AG10803 (cell line): Measurements from ENCODE around the gene SENP6.
A peak's percentile ranks its signal among the peaks of the same experiment; 100 is the strongest.

Experiments used
- DNase-seq: peaks from one replicate; pipeline ENCODE4 v3.0.0; 2010; ENCODE audit warnings: low read depth
- H3K4me3 ChIP-seq: 2 replicates; pipeline ENCODE4 v1.5.1; 2011; ENCODE audit warnings: mild to moderate bottlenecking, low read length, control low read depth
- CTCF ChIP-seq: conservative IDR thresholded peaks from 2 replicates; pipeline ENCODE4 v1.5.1; 2011; ENCODE audit warnings: mild to moderate bottlenecking, low read length, control low read depth, inconsistent platforms

The SENP6 gene

GRCh38 chr6:75609639-75610590, 8.2 kb downstream of the SENP6 start:
- DNase-seq = peak; percentile 67
- TF ChIP-seq CTCF = no peak
- H3K4me3 ChIP-seq = no peak overlapping the region

GRCh38 chr6:75611011-75611701, 9.5 kb downstream of the SENP6 start:
- no peak for DNase-seq
- TF ChIP-seq CTCF = no peak
- no peak overlapping the region for H3K4me3 ChIP-seq

- TF ChIP-seq CTCF = no peak
- DNase-seq = peak; percentile 47
- no peak overlapping the region for H3K4me3 ChIP-seq
Observed at GRCh38 chr6:75611702-75612375, 10.2 kb downstream of the SENP6 start.

- H3K4me3 ChIP-seq = no peak overlapping the region
- TF ChIP-seq CTCF = no peak
- no peak for DNase-seq
Observed at GRCh38 chr6:75612434-75612833, 10.8 kb downstream of the SENP6 start.

GRCh38 chr6:75613056-75613501, 11.4 kb downstream of the SENP6 start:
- DNase-seq = no peak
- H3K4me3 ChIP-seq = no peak overlapping the region
- TF ChIP-seq CTCF = no peak

- no peak overlapping the region for H3K4me3 ChIP-seq
- no peak for TF ChIP-seq CTCF
- no peak for DNase-seq
Observed at GRCh38 chr6:75618437-75618836, 16.8 kb downstream of the SENP6 start.
